GM18520 (cell line): ENCODE measurements around the gene CFAP73.
"Not testable (repeated sequence)": the region's sequence is repeated elsewhere in the genome, so short reads cannot be mapped to it uniquely, and the experiment has no call there.

ENCODE experiments used
- ATAC-seq: cut with Tn5 transposase; IDR thresholded peaks from one replicate; pipeline ENCODE4 v1.9.1; 2021; ENCODE audit not compliant: unreplicated experiment

CFAP73 gene

GRCh38 chr12:113149361-113150150 is at the start of gene CFAP73:
Gene CFAP73, plus strand, starts transcription at chr12:113149724. Its CDS starts 134 bp downstream, at chr12:113149858.
- ATAC-seq = no peak

DNA sequence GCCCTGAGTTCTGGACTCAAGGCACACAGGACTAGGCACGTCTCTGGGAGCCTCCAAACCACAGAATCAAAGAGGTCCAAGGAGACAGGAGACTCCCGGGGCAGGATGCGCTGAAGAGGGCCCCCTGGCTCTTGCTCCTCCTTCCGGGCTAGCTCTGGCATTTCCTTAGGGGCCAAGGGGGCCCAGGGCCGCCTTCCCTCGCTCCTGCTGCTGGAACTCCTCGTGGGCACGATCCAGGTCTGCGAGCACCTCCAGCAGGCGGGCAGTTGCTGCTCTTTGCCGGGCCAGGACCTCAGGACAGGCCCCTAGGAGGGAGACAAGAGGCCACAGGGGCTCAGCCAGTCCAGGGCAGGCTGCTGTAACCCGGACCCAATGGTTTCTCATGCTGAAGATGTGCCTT is 49.8 kb upstream of the CFAP73 start:
- no peak for ATAC-seq

GRCh38 chr12:113101751-113102150 is 47.8 kb upstream of the CFAP73 start:
- ATAC-seq = no peak

- ATAC-seq = no peak
Observed at GRCh38 chr12:113102811-113103210, 46.7 kb upstream of the CFAP73 start.

GRCh38 chr12:113103756-113104450 is 45.6 kb upstream of the CFAP73 start:
- no peak for ATAC-seq

- ATAC-seq = no peak
Observed at GRCh38 chr12:113104953-113105510, 44.5 kb upstream of the CFAP73 start.

GRCh38 chr12:113105606-113106271 is 43.8 kb upstream of the CFAP73 start:
- ATAC-seq = no peak

- no peak for ATAC-seq
Observed at GRCh38 chr12:113106361-113106760, 43.2 kb upstream of the CFAP73 start.

DNA sequence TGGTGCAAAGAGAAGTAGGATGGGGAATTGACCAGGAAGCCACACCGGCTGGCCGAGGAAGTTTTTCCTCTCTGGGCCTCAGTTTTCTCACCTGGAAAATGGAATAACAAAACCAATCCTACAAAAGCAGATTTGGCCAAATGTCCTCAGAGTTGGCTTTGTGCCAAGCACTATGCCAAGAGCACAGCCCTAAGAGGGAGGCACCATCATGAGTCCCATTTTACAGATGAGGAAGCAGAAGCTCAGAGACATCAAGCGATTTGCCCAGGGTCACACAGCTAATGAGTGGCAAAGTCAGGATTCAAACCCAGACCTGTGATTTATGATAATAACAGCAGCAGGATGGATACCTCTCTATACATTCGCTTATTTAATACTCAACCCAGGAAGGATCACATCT is 41.2 kb upstream of the CFAP73 start:
- no peak for ATAC-seq

GRCh38 chr12:113109360-113109759 is 40.2 kb upstream of the CFAP73 start:
- ATAC-seq = no peak

- ATAC-seq = no peak
Observed at GRCh38 chr12:113109872-113110599, 39.5 kb upstream of the CFAP73 start.

GRCh38 chr12:113111247-113111646 is 38.3 kb upstream of the CFAP73 start:
- ATAC-seq = no peak

GRCh38 chr12:113112043-113112899 is 37.3 kb upstream of the CFAP73 start:
- ATAC-seq = no peak

DNA sequence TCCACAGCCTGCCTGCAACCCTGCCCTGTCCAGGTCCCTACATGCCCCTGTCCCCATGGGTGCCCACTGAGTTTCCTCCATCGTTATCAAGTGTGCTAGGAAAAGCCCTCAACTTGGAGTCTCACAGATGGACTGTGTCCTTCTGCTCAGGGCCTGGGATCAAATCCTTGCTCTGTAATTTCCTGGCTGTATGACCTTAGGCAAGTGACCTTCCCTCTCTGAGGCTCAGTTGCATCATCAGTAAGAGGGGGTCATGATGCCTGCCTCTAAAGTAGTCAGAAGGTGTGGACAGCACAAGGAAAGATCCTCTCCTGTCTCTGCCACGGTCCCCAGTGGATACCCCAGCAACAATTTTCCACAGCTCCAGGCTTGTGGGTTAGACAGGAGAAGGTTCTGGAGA is 36.1 kb upstream of the CFAP73 start:
- no peak for ATAC-seq

- no peak for ATAC-seq
Observed at GRCh38 chr12:113114447-113115178, 34.9 kb upstream of the CFAP73 start.

GRCh38 chr12:113115455-113116126 is 33.9 kb upstream of the CFAP73 start:
- no peak for ATAC-seq

GRCh38 chr12:113116875-113117274 is 32.6 kb upstream of the CFAP73 start:
- ATAC-seq = no peak

GRCh38 chr12:113117684-113118083 is 31.8 kb upstream of the CFAP73 start:
- not testable (repeated sequence) for ATAC-seq

DNA sequence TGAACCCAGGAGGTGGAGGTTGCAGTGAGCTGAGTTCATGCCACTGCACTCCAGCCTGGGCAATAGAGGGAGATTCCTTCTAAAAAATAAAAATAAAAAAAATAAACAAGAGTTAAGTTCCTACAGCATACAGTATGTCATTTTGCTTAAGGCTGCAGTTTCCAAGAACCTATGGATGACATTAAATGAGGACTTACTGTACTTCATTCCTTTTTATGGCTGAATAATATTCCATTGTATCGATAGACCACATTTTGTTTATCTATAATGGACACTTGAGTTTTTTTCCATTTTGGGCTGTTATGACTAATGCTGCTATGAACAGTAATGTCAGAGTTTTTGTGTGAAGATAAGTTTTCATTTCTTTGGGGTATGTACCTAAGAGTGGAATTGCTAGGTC is 31.4 kb upstream of the CFAP73 start:
- ATAC-seq = no peak
